ENCODE measurements around the gene MBNL2. TPM values are rescaled to one million over a fixed set of nuclear protein-coding genes. Genes with fewer than 3 reads are reported as not detected.

MBNL2 gene
- total and polyA plus RNA-seq, 10 of the 15 experiments (the other 5 are each of a cell fraction or from before 2014, with no cell fraction given) = 1.6 to 9.7 (median 6.7) TPM

- no peak for TF ChIP-seq PAX5 (IDR thresholded peaks at IDR 0.05; ENCODE audit: borderline replicate concordance, low read depth, low read length)
- no peak for TF ChIP-seq BMI1 (IDR thresholded peaks at IDR 0.05; ENCODE audit: borderline replicate concordance)
- no peak for TF ChIP-seq POLR2AphosphoS2 (IDR thresholded peaks at IDR 0.05; ENCODE audit: low read depth, low read length)
- TF ChIP-seq RAD51 (IDR thresholded peaks at IDR 0.05) = no peak
- no peak for TF ChIP-seq ZNF274 (IDR thresholded peaks at IDR 0.05; ENCODE audit: insufficient read depth, insufficient read length)
- TF ChIP-seq ASH2L (IDR thresholded peaks at IDR 0.05; ENCODE audit: borderline replicate concordance, low read depth) = no peak
- TF ChIP-seq LARP7 (IDR thresholded peaks at IDR 0.05) = no peak
- no peak for TF ChIP-seq PBX3 (IDR thresholded peaks at IDR 0.05; ENCODE audit: insufficient replicate concordance, low read depth, low read length)
- no peak for TF ChIP-seq NKRF (conservative IDR thresholded peaks at IDR 0.05)
- TF ChIP-seq IRF3 (IDR thresholded peaks at IDR 0.05) = no peak
Observed at GRCh38 chr13:97231118-97231828, 9.1 kb downstream of the MBNL2 start (continued).

Measured in GM12878 (cell line).